ENCODE measurements around the gene AFF4.
"Not testable (repeated sequence)": the region's sequence is repeated elsewhere in the genome, so short reads cannot be mapped to it uniquely, and the experiment has no call there.

AFF4 gene

GRCh38 chr5:132961123-132961815, 2.2 kb downstream of the AFF4 start:
- DNase-seq (ENCODE audit: low read depth, low spot score); H3K4me3 ChIP-seq (ENCODE audit: low read length): not testable (repeated sequence)

- H3K4me3 ChIP-seq (ENCODE audit: low read length); DNase-seq (ENCODE audit: low read depth, low spot score): not testable (repeated sequence)
Measured at GRCh38 chr5:132956166-132956799, 7.2 kb downstream of the AFF4 start.

DNA sequence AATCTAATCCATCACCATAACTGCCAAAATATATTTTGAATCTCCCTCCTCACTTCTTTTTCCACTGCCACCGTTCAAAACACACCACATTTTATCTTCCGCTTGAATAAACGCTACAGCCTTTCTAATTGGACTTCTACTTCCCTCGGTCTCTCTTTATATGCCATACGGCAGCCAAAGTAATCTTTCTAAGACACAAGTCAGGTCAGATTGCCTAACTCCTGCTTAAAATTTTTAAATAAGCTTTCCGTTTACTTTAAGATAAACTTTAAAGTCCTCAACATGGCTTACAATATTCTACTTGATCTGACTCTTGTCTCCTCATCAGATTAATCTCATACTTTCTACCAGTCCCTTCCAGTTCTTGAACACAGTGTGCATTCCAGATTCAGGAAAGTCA, 9.7 kb downstream of the AFF4 start:
- H3K4me3 ChIP-seq (ENCODE audit: low read length) = no peak overlapping the region
- DNase-seq (ENCODE audit: low read depth, low spot score) = no peak

DNA sequence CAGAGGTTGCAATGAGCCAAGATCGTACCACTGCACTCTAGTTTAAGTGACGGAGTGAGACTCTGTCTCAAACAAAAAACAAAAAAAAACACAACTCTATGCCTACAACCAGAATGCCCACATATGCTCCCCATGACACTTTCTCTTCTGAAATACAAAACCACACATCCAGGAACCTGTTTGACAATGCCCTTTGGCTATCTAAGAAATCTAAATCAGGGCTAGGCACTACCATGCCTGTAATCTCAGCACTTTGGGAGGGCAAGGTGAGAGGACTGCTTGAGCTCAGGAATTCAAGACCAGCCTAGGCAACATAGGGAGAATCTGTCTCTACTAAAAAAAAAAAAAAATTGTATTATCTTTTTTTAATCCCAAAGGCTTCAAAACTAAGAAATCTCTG, 10.6 kb downstream of the AFF4 start:
- no peak for DNase-seq (ENCODE audit: low read depth, low spot score)
- no peak overlapping the region for H3K4me3 ChIP-seq (ENCODE audit: low read length)

DNA sequence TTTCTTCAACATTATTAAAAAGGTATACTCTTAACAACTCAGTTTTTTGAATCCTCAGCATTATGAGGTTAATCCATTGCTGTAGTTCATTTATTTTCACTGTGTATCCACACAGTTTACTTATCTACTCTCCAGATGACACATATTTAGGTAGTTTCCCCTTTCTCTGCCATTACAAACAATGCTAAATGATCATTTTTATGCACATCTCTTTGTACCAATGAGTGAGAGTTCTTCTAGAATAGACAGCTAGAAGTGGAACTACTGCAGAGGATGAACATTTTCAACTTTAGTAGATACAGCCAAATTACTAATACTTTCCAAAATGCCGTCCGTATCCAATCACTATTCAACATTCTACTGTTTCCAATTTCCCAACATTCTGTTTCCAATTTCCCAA, 11.5 kb downstream of the AFF4 start:
- H3K4me3 ChIP-seq (ENCODE audit: low read length) = no peak overlapping the region
- no peak for DNase-seq (ENCODE audit: low read depth, low spot score)

- no peak for DNase-seq (ENCODE audit: low read depth, low spot score)
- no peak overlapping the region for H3K4me3 ChIP-seq (ENCODE audit: low read length)
Measured at GRCh38 chr5:132949136-132949535, 14.3 kb downstream of the AFF4 start.

DNA sequence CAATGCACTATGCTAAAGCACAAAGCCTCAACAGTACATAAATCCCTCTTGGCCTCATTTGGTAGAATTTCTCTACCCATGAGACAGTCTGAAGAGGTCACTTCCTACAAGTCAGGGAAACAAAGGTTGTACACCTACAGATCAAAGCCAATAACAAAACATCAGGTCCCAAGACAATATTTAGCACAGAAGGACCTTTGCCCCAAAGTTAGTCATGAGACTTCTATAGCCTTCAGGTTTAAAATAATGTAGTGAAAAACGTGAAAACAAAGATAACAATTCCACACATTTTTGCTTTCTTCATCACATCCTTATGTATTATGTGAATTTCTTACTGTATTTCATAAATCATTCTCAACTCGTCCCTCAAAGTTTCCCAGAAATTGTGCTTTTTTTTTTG, 15.8 kb downstream of the AFF4 start:
- H3K4me3 ChIP-seq (ENCODE audit: low read length) = no peak overlapping the region
- no peak for DNase-seq (ENCODE audit: low read depth, low spot score)

DNA sequence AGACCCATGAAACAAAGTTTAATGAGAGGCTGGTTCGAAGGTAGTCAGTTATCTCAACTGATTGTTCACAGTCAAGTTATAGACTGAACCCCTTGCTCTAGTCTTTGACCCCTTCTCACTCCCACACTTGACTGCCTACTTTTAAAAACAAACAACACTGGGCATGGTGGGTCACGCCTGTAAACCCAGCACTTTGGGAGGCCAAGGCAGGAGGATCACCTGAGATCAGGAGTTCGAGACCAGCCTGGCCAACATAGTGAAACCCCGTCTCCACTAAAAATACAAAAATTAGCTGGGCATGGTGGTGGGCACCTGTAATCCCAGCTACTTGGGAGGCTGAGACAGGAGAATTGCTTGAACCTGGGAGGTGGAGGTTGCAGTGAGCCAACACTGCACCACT, 18.1 kb downstream of the AFF4 start:
- DNase-seq (ENCODE audit: low read depth, low spot score); H3K4me3 ChIP-seq (ENCODE audit: low read length): not testable (repeated sequence)

GRCh38 chr5:132943362-132944022, 19.9 kb downstream of the AFF4 start:
- no peak for DNase-seq (ENCODE audit: low read depth, low spot score)
- no peak overlapping the region for H3K4me3 ChIP-seq (ENCODE audit: low read length)

DNA sequence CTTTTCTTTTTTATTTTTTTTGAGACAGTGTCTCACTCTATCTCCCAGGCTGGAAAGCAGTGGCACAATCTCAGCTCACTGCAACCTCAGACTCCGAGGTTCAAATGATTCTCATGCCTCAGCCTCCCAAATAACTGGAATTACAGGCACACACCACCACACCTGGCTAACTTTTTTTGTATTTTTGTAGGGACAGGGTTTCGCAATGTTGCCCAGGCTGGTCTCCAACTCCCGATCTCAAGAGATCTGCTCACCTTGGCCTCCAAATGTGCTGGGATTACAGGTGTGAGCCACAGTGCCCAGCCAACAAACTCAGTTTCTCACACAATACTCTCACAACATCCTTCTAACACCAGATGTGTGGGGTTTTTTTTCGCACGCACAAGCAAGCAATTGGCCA, 22.1 kb downstream of the AFF4 start:
- no peak overlapping the region for H3K4me3 ChIP-seq (ENCODE audit: low read length)
- DNase-seq (ENCODE audit: low read depth, low spot score) = no peak

GRCh38 chr5:132928062-132928407, 35.4 kb downstream of the AFF4 start:
- no peak for DNase-seq (ENCODE audit: low read depth, low spot score)
- H3K4me3 ChIP-seq (ENCODE audit: low read length) = no peak overlapping the region

DNA sequence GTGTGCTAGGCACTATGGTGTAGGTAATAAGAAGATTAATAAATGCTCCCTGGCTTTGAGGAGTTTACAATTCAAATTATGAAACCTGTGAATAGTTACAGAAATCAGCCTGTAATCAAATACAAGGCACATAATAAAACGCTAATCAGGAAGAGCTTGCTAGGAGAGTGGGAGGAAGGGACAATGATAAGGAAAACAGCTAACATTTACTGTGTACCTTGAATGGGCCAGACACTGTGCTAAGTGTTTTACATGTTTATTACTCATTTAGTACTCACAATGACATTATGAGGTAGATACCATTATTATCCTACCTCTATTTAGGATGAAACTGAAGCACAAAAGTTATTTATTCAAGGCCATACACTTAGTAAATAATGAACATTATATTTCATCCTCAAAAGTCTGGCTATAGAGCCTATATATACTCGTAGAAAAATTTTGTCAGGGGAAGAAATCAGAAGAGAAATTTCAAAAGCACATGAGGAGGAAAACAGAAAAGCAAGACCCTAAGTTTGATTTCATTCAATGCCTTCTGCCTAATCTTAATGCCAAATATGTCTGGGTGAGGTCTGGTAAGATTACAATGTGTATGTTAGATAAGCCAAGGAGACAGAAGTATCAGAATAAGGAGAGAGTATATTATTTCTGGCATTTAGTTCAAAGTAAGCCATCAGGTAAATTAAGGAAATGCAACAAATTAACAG, 35.9 kb downstream of the AFF4 start:
- no peak for DNase-seq (ENCODE audit: low read depth, low spot score)
- H3K4me3 ChIP-seq (ENCODE audit: low read length) = no peak overlapping the region

GRCh38 chr5:132926437-132926836, 37.0 kb downstream of the AFF4 start:
- DNase-seq (ENCODE audit: low read depth, low spot score) = no peak
- H3K4me3 ChIP-seq (ENCODE audit: low read length) = no peak overlapping the region

DNA sequence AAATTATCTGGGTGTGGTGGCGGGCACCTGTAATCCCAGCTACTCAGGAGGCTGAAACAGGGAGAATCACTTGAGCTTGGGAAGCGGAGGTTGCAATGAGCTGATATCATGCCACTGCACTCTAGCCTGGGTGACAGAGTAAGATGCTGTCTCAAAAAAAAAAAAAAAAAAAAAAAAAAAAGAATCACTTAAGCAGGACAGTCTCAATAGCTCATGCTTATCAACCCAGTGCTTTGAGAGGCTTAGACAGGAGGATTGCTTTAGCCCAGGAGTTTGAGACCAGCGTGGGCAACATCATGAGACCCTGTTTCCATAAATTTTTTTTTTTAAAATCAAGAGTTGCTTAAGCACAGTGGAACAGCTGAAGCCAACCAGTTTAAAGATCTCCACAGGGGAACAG, 47.3 kb downstream of the AFF4 start:
- no peak overlapping the region for H3K4me3 ChIP-seq (ENCODE audit: low read length)
- no peak for DNase-seq (ENCODE audit: low read depth, low spot score)

- no peak overlapping the region for H3K4me3 ChIP-seq (ENCODE audit: low read length)
- DNase-seq (ENCODE audit: low read depth, low spot score) = no peak
Measured at GRCh38 chr5:132915681-132916080, 47.8 kb downstream of the AFF4 start.

GRCh38 chr5:132909702-132910101, 53.7 kb downstream of the AFF4 start:
- no peak overlapping the region for H3K4me3 ChIP-seq (ENCODE audit: low read length)
- DNase-seq (ENCODE audit: low read depth, low spot score) = no peak

DNA sequence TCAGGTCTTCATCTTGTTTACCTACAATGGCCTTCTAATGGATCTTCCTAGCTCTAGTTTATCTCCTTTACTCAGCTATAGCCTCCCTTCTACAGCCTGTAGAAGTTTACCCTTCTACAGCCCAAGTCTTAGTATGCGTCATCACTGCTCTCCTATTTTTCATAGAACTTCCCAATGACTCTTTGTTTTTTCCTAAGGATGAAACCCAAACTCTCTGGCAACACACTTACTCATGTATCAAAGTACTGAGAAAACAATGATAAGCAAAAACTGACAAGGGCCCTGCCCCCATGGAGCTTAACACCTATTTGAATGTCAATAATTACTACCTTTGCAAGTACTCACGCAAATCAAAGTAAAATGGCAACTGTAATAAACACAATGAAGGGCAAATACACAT, 56.3 kb downstream of the AFF4 start:
- no peak overlapping the region for H3K4me3 ChIP-seq (ENCODE audit: low read length)
- no peak for DNase-seq (ENCODE audit: low read depth, low spot score)

- no peak overlapping the region for H3K4me3 ChIP-seq (ENCODE audit: low read length)
- DNase-seq (ENCODE audit: low read depth, low spot score) = peak; percentile 28
Measured at GRCh38 chr5:132905938-132906337, 57.5 kb downstream of the AFF4 start.

- no peak for DNase-seq (ENCODE audit: low read depth, low spot score)
- no peak overlapping the region for H3K4me3 ChIP-seq (ENCODE audit: low read length)
Measured at GRCh38 chr5:132901730-132902129, 61.7 kb downstream of the AFF4 start.

- DNase-seq (ENCODE audit: low read depth, low spot score) = peak; percentile 65
- H3K4me3 ChIP-seq (ENCODE audit: low read length) = no peak overlapping the region
Measured at GRCh38 chr5:132901036-132901435, 62.4 kb downstream of the AFF4 start.

Measured in Jurkat, Clone E6-1 (cell line).